ENCODE data around the gene ASB5.
"Not testable (repeated sequence)": the region's sequence is repeated elsewhere in the genome, so short reads cannot be mapped to it uniquely, and the experiment has no call there.

The ASB5 gene

GRCh38 chr4:176289561-176289960 is 20.5 kb upstream of the ASB5 start:
- TF ChIP-seq CTCF (IDR thresholded peaks at IDR 0.05; ENCODE audit: low read depth, low read length, missing control alignments) = no peak
- Histone ChIP-seq H3K36me3 (replicated peaks) (no peaks in the 10 kb centered on the region), H3K27ac (no peak overlapping the region), H3K4me3 (ENCODE audit: low read depth, low read length) (no peak overlapping the region), H3K27me3 (replicated peaks) (no peaks in the 10 kb centered on the region)
- in situ Hi-C loops (cut with HindIII; ENCODE audit: low pct_ligation_motif_present, low sequenced_read_pairs) = no loop called here
- DNase-seq = no peak

GRCh38 chr4:176288020-176288419 is 19.0 kb upstream of the ASB5 start:
- no peak overlapping the region for H3K27ac ChIP-seq
- no peak for DNase-seq
- TF ChIP-seq CTCF (IDR thresholded peaks at IDR 0.05; ENCODE audit: low read depth, low read length, missing control alignments) = no peak
- in situ Hi-C loops (cut with HindIII; ENCODE audit: low pct_ligation_motif_present, low sequenced_read_pairs) = no loop called here
- no peaks in the 10 kb centered on the region for H3K27me3 ChIP-seq (replicated peaks)
- H3K4me3 ChIP-seq (ENCODE audit: low read depth, low read length) = no peak overlapping the region
- no peaks in the 10 kb centered on the region for H3K36me3 ChIP-seq (replicated peaks)

- in situ Hi-C loops (cut with HindIII; ENCODE audit: low pct_ligation_motif_present, low sequenced_read_pairs) = no loop called here
- no peak for TF ChIP-seq CTCF (IDR thresholded peaks at IDR 0.05; ENCODE audit: low read depth, low read length, missing control alignments)
- H3K36me3 ChIP-seq (replicated peaks) = no peaks in the 10 kb centered on the region
Observed at GRCh38 chr4:176287546-176287945, 18.5 kb upstream of the ASB5 start.

GRCh38 chr4:176286728-176287127 is 17.7 kb upstream of the ASB5 start:
- Histone ChIP-seq H3K27ac (no peak overlapping the region), H3K4me3 (ENCODE audit: low read depth, low read length) (no peak overlapping the region), H3K27me3 (replicated peaks) (no peaks in the 10 kb centered on the region), H3K36me3 (replicated peaks) (no peaks in the 10 kb centered on the region)
- in situ Hi-C loops (cut with HindIII; ENCODE audit: low pct_ligation_motif_present, low sequenced_read_pairs) = no loop called here
- TF ChIP-seq CTCF (IDR thresholded peaks at IDR 0.05; ENCODE audit: low read depth, low read length, missing control alignments) = no peak
- DNase-seq = no peak

More at GRCh38 chr4:176287546-176287945, 18.5 kb upstream of the ASB5 start:
- Histone ChIP-seq H3K4me3 (ENCODE audit: low read depth, low read length) (no peak overlapping the region), H3K27me3 (replicated peaks) (no peaks in the 10 kb centered on the region), H3K27ac (no peak overlapping the region)
- no peak for DNase-seq

- in situ Hi-C loops (cut with HindIII; ENCODE audit: low pct_ligation_motif_present, low sequenced_read_pairs); H3K4me3 ChIP-seq (ENCODE audit: low read depth, low read length); H3K27me3 ChIP-seq (replicated peaks); H3K27ac ChIP-seq; DNase-seq; H3K36me3 ChIP-seq (replicated peaks): not testable (repeated sequence)
Observed at GRCh38 chr4:176279560-176279959, 10.5 kb upstream of the ASB5 start.

- Histone ChIP-seq H3K36me3 (replicated peaks) (no peaks in the 10 kb centered on the region), H3K4me3 (ENCODE audit: low read depth, low read length) (no peak overlapping the region), H3K27ac (no peak overlapping the region), H3K27me3 (replicated peaks) (no peaks in the 10 kb centered on the region)
- peak; percentile 76 for DNase-seq
- in situ Hi-C loops (cut with HindIII; ENCODE audit: low pct_ligation_motif_present, low sequenced_read_pairs) = no loop called here
- peak; percentile 80 for TF ChIP-seq CTCF (IDR thresholded peaks at IDR 0.05; ENCODE audit: low read depth, low read length, missing control alignments)
Observed at GRCh38 chr4:176277162-176277904, 8.3 kb upstream of the ASB5 start.
